GM12801 (cell line): Measurements from ENCODE around the gene BAZ2B.

ENCODE experiments used
- CTCF ChIP-seq: IDR thresholded peaks from one replicate; pipeline ENCODE4 v1.5.1; 2011; ENCODE audit warnings: control low read depth; ENCODE audit not compliant: insufficient read length; ENCODE audit errors: extremely low read depth

Gene BAZ2B

GRCh38 chr2:159508140-159508539, 108.2 kb downstream of the BAZ2B start:
- no peak for TF ChIP-seq CTCF

GRCh38 chr2:159506764-159507440, 109.4 kb downstream of the BAZ2B start:
- TF ChIP-seq CTCF, result no peak

GRCh38 chr2:159506202-159506601, 110.1 kb downstream of the BAZ2B start:
- no peak for TF ChIP-seq CTCF

- TF ChIP-seq CTCF, result no peak
Measured at GRCh38 chr2:159505196-159505595, 111.2 kb downstream of the BAZ2B start.

GRCh38 chr2:159501743-159502142, 114.6 kb downstream of the BAZ2B start:
- TF ChIP-seq CTCF, result no peak

GRCh38 chr2:159497847-159498246, 118.5 kb downstream of the BAZ2B start:
- TF ChIP-seq CTCF, result no peak

- no peak for TF ChIP-seq CTCF
Measured at GRCh38 chr2:159497256-159497655, 119.1 kb downstream of the BAZ2B start.
